Measurements from ENCODE around the gene MFNG.

- TF ChIP-seq, protein P1, sequence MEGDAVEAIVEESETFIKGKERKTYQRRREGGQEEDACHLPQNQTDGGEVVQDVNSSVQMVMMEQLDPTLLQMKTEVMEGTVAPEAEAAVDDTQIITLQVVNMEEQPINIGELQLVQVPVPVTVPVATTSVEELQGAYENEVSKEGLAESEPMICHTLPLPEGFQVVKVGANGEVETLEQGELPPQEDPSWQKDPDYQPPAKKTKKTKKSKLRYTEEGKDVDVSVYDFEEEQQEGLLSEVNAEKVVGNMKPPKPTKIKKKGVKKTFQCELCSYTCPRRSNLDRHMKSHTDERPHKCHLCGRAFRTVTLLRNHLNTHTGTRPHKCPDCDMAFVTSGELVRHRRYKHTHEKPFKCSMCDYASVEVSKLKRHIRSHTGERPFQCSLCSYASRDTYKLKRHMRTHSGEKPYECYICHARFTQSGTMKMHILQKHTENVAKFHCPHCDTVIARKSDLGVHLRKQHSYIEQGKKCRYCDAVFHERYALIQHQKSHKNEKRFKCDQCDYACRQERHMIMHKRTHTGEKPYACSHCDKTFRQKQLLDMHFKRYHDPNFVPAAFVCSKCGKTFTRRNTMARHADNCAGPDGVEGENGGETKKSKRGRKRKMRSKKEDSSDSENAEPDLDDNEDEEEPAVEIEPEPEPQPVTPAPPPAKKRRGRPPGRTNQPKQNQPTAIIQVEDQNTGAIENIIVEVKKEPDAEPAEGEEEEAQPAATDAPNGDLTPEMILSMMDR (IDR thresholded peaks at IDR 0.05 in 2 of 3, conservative IDR thresholded peaks at IDR 0.05 in 1 of 3; ENCODE audit: borderline replicate concordance in 1 of 3, insufficient read depth in 1 of 3, low read depth in 2 of 3, low read length in 2 of 3): no peak
- TF ChIP-seq POLR2AphosphoS5 (IDR thresholded peaks at IDR 0.05; ENCODE audit: low read depth, low read length) (no peak), POLR2A (IDR thresholded peaks at IDR 0.05; ENCODE audit: borderline replicate concordance, extremely low read depth, insufficient read depth, insufficient read length) (no peak), RAD21 (IDR thresholded peaks at IDR 0.05; ENCODE audit: low read depth) (no peak), REST (IDR thresholded peaks at IDR 0.05; ENCODE audit: low read depth) (no peak), SIN3A (IDR thresholded peaks at IDR 0.05; ENCODE audit: low read depth) (no peak), CEBPB (IDR thresholded peaks at IDR 0.05; ENCODE audit: low read depth) (no peak), JUND (IDR thresholded peaks at IDR 0.05) (no peak), EZH2 (IDR thresholded peaks at IDR 0.05) (no peak), EZH2phosphoT487 (IDR thresholded peaks at IDR 0.05; ENCODE audit: borderline replicate concordance) (no peak), CBX3 (IDR thresholded peaks at IDR 0.05; ENCODE audit: low read depth) (no peak)
- TF ChIP-seq, protein P2, sequence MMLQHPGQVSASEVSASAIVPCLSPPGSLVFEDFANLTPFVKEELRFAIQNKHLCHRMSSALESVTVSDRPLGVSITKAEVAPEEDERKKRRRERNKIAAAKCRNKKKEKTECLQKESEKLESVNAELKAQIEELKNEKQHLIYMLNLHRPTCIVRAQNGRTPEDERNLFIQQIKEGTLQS (IDR thresholded peaks at IDR 0.05): no peak
These were observed 4.9 kb upstream of the MFNG start for GRCh38 chr22:37491106-37491505.

Measured in HCT116 (cell line).